ENCODE measurements around the gene POLR1H. TPM values are rescaled to one million over a fixed set of nuclear protein-coding genes. Genes with fewer than 3 reads are reported as not detected.

The POLR1H gene
- total and polyA plus RNA-seq, 4 donors: 18.0 to 35.2 (median 19.7) TPM

Small RNAs within 50 kb of the gene (small RNA-seq; reads per million reads assigned to genes)
- gene RF02218 (ENCODE audit: low replicate concordance) (not detected), gene RF02219 (ENCODE audit: low replicate concordance) (not detected), gene RF02220 (ENCODE audit: low replicate concordance) (not detected)

Other genes with a start within 250 kb of the POLR1H start
- not detected for gene HLA-G, start 233.4 kb upstream of the POLR1H start, total RNA-seq
- gene HLA-G, start 233.4 kb upstream of the POLR1H start, polyA plus RNA-seq (ENCODE audit: insufficient read length in 2 of 2): 1 to 10 TPM; 2.6 to 7.6 TPM
- 100 to 1,000 TPM; 112 to 246 TPM for gene HLA-A, start 118.7 kb upstream of the POLR1H start, total RNA-seq
- gene HLA-A, start 118.7 kb upstream of the POLR1H start, polyA plus RNA-seq (ENCODE audit: insufficient read length in 2 of 2): 100 to 1,000 TPM; 116 to 215 TPM
- gene PPP1R11, start 5.9 kb downstream of the POLR1H start, total RNA-seq: 10 to 100 TPM; 19.6 to 48.3 TPM
- gene PPP1R11, start 5.9 kb downstream of the POLR1H start, polyA plus RNA-seq (ENCODE audit: insufficient read length in 2 of 2): 10 to 100 TPM; 85.7 to 97.7 TPM
- gene RNF39, start 14.5 kb downstream of the POLR1H start, total RNA-seq: not detected
- gene RNF39, start 14.5 kb downstream of the POLR1H start, polyA plus RNA-seq (ENCODE audit: insufficient read length in 2 of 2): 1 to 10 TPM; 2.2 to 2.3 TPM
- not detected for gene TRIM31, start 51.8 kb downstream of the POLR1H start, total RNA-seq
- gene TRIM31, start 51.8 kb downstream of the POLR1H start, polyA plus RNA-seq (ENCODE audit: insufficient read length in 2 of 2): not detected
- under 1 TPM in 1 of 2 donors, not detected in 1; 0.17 TPM for gene TRIM40, start 74.9 kb downstream of the POLR1H start, total RNA-seq
- gene TRIM40, start 74.9 kb downstream of the POLR1H start, polyA plus RNA-seq (ENCODE audit: insufficient read length in 2 of 2): under 1 TPM in 1 of 2 donors, not detected in 1; 0.19 TPM
- gene TRIM10, start 99.9 kb downstream of the POLR1H start, total RNA-seq: 1 to 10 TPM in 1 of 2 donors, under 1 TPM in 1; 0.94 to 2.2 TPM
- gene TRIM10, start 99.9 kb downstream of the POLR1H start, polyA plus RNA-seq (ENCODE audit: insufficient read length in 2 of 2): under 1 TPM; 0.14 to 0.19 TPM
- gene TRIM15, start 102.3 kb downstream of the POLR1H start, total RNA-seq: not detected
- gene TRIM15, start 102.3 kb downstream of the POLR1H start, polyA plus RNA-seq (ENCODE audit: insufficient read length in 2 of 2): not detected
- gene TRIM26, start 152.1 kb downstream of the POLR1H start, total RNA-seq: 10 to 100 TPM; 23.5 to 28.9 TPM
- gene TRIM26, start 152.1 kb downstream of the POLR1H start, polyA plus RNA-seq (ENCODE audit: insufficient read length in 2 of 2): 10 to 100 TPM; 38.9 to 53.9 TPM